ENCODE measurements around the gene CNOT4. TPM values are rescaled to one million over a fixed set of nuclear protein-coding genes. Genes with fewer than 3 reads are reported as not detected.

Gene CNOT4
- total RNA-seq, 1 donor from 2014 or later, result 33.4 TPM

GRCh38 chr7:135420786-135421185 is 89.1 kb downstream of the CNOT4 start:
- Mint-ChIP-seq H3K4me3 (no peak overlapping the region), H3K4me1 (no peaks in the 10 kb centered on the region), H3K36me3 (peaks cover 9% of the 10 kb centered on the region), H3K9me3 (no peaks in the 10 kb centered on the region), H3K27me3 (ENCODE audit: low read depth) (no peaks in the 10 kb centered on the region), H3K27ac (no peak overlapping the region)
- DNase-seq (ENCODE audit: low spot score in 2 of 2, unreplicated experiment in 2 of 2), result no peak
- no peak for TF ChIP-seq CTCF (IDR thresholded peaks at IDR 0.05; ENCODE audit: unreplicated experiment)

- H3K27me3 Mint-ChIP-seq (ENCODE audit: low read depth), result no peaks in the 10 kb centered on the region
- no peak for DNase-seq (ENCODE audit: low spot score in 2 of 2, unreplicated experiment in 2 of 2)
- no peak for TF ChIP-seq CTCF (IDR thresholded peaks at IDR 0.05; ENCODE audit: unreplicated experiment)
- H3K4me3 Mint-ChIP-seq, result no peak overlapping the region
- H3K27ac Mint-ChIP-seq, result no peak overlapping the region
- no peaks in the 10 kb centered on the region for H3K4me1 Mint-ChIP-seq
- no peaks in the 10 kb centered on the region for H3K9me3 Mint-ChIP-seq
- H3K36me3 Mint-ChIP-seq, result peaks cover 12% of the 10 kb centered on the region
Measured at GRCh38 chr7:135416431-135416830, 93.5 kb downstream of the CNOT4 start.

GRCh38 chr7:135414850-135415439 is 95.0 kb downstream of the CNOT4 start:
- Mint-ChIP-seq H3K36me3 (peaks cover 6% of the 10 kb centered on the region), H3K4me1 (no peaks in the 10 kb centered on the region), H3K27me3 (ENCODE audit: low read depth) (no peaks in the 10 kb centered on the region), H3K9me3 (no peaks in the 10 kb centered on the region), H3K4me3 (no peak overlapping the region), H3K27ac (no peak overlapping the region)
- no peak for DNase-seq (ENCODE audit: low spot score in 2 of 2, unreplicated experiment in 2 of 2)
- peak; percentile 37 for TF ChIP-seq CTCF (IDR thresholded peaks at IDR 0.05; ENCODE audit: unreplicated experiment)

- no peak overlapping the region for H3K4me3 Mint-ChIP-seq
Measured at GRCh38 chr7:135414208-135414607, 95.7 kb downstream of the CNOT4 start.

GRCh38 chr7:135411098-135411497 is 98.8 kb downstream of the CNOT4 start:
- no peak for TF ChIP-seq CTCF (IDR thresholded peaks at IDR 0.05; ENCODE audit: unreplicated experiment)
- H3K27me3 Mint-ChIP-seq (ENCODE audit: low read depth), result no peaks in the 10 kb centered on the region
- no peak overlapping the region for H3K27ac Mint-ChIP-seq
- no peak overlapping the region for H3K4me3 Mint-ChIP-seq
- no peak for DNase-seq (ENCODE audit: low spot score in 2 of 2, unreplicated experiment in 2 of 2)
- H3K9me3 Mint-ChIP-seq, result no peaks in the 10 kb centered on the region
- peaks cover 16% of the 10 kb centered on the region for H3K36me3 Mint-ChIP-seq
- no peaks in the 10 kb centered on the region for H3K4me1 Mint-ChIP-seq

More at GRCh38 chr7:135414208-135414607, 95.7 kb downstream of the CNOT4 start:
- Mint-ChIP-seq H3K9me3 (no peaks in the 10 kb centered on the region), H3K36me3 (peaks cover 6% of the 10 kb centered on the region), H3K4me1 (no peaks in the 10 kb centered on the region), H3K27ac (no peak overlapping the region), H3K27me3 (ENCODE audit: low read depth) (no peaks in the 10 kb centered on the region)
- DNase-seq (ENCODE audit: low spot score in 2 of 2, unreplicated experiment in 2 of 2), result no peak
- TF ChIP-seq CTCF (IDR thresholded peaks at IDR 0.05; ENCODE audit: unreplicated experiment), result no peak

GRCh38 chr7:135410543-135410942 is 99.4 kb downstream of the CNOT4 start:
- Mint-ChIP-seq H3K4me1 (no peaks in the 10 kb centered on the region), H3K4me3 (no peak overlapping the region)

More at GRCh38 chr7:135410543-135410942, 99.4 kb downstream of the CNOT4 start:
- no peak for TF ChIP-seq CTCF (IDR thresholded peaks at IDR 0.05; ENCODE audit: unreplicated experiment)
- Mint-ChIP-seq H3K27me3 (ENCODE audit: low read depth) (no peaks in the 10 kb centered on the region), H3K36me3 (peaks cover 16% of the 10 kb centered on the region), H3K9me3 (no peaks in the 10 kb centered on the region), H3K27ac (no peak overlapping the region)
- no peak for DNase-seq (ENCODE audit: low spot score in 2 of 2, unreplicated experiment in 2 of 2)
